Measurements from ENCODE around the gene TXNRD2.

TXNRD2 gene

DNA sequence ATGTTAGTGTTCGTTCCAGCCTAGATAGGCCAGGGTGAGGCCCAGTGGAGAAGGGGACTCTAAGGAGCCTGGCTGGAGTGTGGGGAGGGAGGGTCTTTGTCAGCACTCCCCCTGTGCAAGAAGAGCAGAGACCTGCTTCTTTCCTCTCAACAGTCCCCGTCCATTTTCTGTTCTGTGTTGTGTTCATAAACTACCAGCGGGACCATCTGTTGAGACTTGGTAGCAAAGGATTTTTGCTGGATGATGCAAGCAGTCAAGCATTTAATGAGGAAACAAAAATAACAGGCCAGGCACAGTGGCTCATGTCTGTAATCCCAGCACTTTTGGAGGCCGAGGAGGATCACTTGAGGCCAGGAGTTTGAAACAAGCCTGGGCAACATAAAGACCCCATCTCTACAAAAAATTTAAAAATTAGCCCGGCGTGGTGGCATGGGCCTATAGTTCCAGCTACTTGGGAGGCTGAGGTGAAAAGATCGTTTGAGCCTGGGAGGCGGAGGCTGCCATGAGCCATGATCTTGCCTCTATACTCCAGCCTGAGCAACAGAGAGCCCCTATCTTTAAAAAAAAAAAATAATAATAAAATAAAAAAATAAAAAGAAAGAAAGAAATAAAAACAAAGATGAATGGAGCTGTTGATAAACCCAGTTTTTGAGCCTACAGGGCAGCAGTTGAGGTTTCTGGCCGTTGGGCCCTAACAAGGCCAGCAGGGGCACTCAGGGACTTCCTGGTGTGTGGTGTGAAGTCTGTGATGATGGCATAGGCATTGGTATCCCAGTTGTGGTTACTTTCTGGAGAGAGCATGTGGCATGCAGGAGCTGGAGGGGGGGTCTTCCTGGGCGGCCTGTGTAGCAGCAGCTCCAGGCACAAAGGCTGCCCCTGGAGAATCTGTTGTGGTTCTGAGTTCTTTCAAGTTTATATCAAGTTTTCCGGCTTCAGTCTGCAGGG, 1.7 kb upstream of the TXNRD2 start:
- TF ChIP-seq, protein P1, sequence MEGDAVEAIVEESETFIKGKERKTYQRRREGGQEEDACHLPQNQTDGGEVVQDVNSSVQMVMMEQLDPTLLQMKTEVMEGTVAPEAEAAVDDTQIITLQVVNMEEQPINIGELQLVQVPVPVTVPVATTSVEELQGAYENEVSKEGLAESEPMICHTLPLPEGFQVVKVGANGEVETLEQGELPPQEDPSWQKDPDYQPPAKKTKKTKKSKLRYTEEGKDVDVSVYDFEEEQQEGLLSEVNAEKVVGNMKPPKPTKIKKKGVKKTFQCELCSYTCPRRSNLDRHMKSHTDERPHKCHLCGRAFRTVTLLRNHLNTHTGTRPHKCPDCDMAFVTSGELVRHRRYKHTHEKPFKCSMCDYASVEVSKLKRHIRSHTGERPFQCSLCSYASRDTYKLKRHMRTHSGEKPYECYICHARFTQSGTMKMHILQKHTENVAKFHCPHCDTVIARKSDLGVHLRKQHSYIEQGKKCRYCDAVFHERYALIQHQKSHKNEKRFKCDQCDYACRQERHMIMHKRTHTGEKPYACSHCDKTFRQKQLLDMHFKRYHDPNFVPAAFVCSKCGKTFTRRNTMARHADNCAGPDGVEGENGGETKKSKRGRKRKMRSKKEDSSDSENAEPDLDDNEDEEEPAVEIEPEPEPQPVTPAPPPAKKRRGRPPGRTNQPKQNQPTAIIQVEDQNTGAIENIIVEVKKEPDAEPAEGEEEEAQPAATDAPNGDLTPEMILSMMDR (IDR thresholded peaks at IDR 0.05): no peak

GRCh38 chr22:19942157-19943081, 801 bp upstream of the TXNRD2 start:
- TF ChIP-seq, protein P1 (IDR thresholded peaks at IDR 0.05): no peak

- TF ChIP-seq, protein P1 (IDR thresholded peaks at IDR 0.05): no peak
Observed at GRCh38 chr22:19940536-19941364, 868 bp downstream of the TXNRD2 start.

DNA sequence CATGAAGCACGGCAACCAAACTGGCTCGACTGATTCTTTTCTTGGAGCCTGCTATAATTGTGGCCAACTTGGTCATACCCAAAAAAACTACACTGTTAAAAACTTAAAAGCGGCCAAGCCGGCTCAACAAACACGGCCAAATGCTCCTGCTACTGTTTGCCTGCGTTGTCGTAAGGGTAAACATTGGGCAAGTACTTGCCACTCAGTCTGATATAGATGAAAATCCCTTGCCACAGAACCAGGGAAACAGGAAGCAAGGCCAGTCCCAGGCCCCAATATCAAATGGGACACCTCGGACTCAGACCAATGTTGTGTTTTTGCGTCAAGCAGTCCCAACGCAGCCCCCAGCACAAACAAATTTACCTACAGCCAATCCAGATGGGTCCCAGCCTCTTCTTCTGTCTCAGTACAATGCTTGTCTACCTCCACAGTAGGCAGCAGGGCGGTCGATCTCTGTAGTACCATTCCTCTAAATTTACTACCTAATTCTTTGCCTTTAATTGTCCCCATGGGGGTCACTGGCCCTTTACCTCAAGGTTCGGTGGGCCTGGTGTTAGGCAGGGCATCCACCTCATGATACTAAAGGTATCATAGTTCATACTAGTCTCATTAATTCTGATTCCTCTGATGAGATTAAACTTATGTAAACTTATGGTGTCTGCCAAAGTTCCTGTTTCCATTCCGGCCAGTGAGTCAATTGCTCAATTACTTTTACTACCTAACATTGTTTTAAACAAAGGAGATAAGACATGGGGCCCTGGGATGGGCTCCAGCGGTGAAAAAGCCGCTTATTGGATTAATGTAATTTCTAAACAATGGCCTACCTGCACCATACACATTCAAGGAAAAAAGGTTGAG, 3.8 kb downstream of the TXNRD2 start:
- TF ChIP-seq, protein P1 (IDR thresholded peaks at IDR 0.05): no peak

- TF ChIP-seq, protein P1 (IDR thresholded peaks at IDR 0.05): no peak
Observed at GRCh38 chr22:19936513-19936912, 5.1 kb downstream of the TXNRD2 start.

- TF ChIP-seq, protein P1 (IDR thresholded peaks at IDR 0.05): no peak
Observed at GRCh38 chr22:19933341-19934241, 8.0 kb downstream of the TXNRD2 start.
